GM19238 (cell line): Measurements from ENCODE around the gene PATL1.
"Not testable (repeated sequence)": the region's sequence is repeated elsewhere in the genome, so short reads cannot be mapped to it uniquely, and the experiment has no call there.

ENCODE experiments used
- DNase-seq: peaks from one replicate; pipeline ENCODE4 v3.0.0; 2011; ENCODE audit warnings: low spot score; ENCODE audit not compliant: insufficient read length

Gene PATL1

DNA sequence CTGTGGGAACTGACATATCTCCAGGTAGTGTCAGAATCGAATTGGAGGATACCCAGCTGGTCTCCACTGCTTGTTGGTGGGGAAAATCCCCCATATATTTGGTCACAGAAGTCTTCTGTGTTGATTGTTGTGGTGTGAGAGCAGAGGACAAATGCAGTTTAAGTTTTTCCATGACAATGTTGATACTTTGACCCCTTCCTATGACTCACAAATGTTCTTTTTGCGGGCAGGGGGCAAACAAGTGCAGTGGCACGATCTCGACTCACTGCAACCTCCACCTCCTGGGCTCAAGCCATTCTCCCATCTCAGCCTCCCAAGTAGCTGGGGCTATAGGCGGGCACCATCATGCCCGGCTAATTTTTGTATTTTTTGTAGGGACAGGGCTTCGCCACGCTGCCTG lies 7.4 kb upstream of the PATL1 start:
- no peak for DNase-seq

DNA sequence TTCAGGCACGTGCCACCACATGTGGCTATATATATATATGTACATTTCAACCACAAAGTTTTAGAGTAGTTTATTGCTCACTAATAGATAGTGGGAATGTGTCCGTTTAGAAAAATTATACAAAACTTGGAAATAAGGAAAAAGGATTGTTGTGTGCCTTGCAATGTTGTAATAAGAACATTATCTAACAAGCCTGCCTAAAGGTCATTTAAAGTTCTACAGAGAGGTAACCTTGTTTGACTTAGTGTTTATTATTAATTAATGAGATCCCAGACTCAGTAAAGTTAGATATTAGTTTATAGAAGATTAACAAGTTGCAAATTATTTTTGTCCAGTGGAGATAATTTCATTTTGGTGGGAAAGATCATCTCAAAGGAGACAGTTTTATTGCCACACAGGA lies 5.5 kb upstream of the PATL1 start:
- no peak for DNase-seq

GRCh38 chr11:59673291-59673690 lies 4.5 kb upstream of the PATL1 start:
- no peak for DNase-seq

DNA sequence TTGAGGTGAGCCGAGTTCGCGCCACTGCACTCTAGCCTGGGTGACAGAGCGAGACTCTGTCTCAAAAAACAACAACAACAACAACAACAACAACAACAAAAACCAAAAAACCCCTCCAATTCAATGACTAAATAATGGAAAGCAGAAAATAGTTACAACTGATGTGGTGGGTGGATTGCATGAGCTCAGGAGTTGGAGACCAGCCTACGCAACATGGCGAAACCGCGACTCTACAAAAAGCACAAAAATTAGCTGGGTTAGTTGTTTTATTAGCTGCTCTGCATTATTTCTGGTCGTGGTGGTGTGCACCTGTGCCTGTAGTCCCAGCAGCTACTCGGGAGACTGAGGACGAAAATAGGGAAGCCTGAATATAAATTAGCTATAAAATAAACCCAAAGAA lies 2.6 kb upstream of the PATL1 start:
- no peak for DNase-seq

- DNase-seq: peak; percentile 31
Observed at GRCh38 chr11:59669611-59670009, 773 bp upstream of the PATL1 start.

DNA sequence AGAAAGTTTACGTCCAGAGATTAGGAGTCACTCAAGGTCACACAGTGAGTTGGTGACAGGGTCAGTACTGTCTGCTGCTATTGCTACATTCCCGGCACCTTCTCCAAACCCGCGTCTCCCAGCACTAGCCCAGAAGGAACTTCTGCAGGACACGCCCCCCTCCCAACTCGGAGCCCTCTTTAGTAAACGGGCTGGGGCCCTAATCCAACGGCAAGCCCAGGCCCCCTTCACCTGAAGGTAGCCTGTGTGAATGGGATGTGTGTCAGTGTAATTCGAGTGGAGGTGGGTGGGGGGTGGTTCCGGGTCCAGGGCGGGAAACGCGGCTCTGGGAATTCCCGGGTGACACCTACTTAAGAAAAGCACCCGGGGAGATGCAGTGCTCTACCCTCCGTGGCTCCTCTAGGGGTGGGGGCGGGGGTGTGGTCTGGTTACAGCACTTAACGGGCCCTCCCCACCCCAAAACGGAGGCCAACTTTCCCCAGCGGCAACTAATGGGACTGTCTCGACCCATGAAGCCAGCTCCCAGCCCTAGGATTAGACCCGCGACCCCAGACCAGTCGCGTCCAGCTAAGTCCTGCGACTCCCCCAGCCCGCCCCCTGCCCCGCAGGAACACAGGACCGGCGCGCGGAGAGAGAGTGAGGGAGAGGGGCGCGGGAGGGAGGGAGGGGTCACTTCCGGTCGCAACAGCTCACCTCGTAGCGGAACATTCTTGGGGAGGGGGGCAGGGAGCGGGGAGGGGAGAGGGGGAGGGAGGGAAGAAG lies 468 bp downstream of the PATL1 start:
- peak; percentile 47 for DNase-seq

GRCh38 chr11:59667812-59668187 lies 1.0 kb downstream of the PATL1 start:
- DNase-seq: no peak

DNA sequence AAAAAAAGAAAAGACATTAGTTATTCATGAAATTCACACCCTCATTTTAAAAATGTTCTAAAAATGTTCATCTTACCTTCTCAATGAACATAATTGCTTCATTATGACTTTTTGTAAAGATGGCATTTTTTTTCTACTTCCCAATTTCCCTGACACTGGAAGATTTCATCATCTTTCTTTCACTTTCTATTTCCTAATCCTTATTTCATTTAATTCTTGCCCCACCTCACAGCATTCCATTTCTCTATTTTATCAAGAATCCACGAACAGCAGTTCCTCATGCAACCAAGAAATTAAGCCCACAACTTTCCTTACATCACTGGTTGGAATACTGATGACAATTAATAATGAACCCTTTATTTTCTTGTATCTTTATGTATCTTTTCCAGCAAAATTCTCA lies 1.9 kb downstream of the PATL1 start:
- DNase-seq: no peak

DNA sequence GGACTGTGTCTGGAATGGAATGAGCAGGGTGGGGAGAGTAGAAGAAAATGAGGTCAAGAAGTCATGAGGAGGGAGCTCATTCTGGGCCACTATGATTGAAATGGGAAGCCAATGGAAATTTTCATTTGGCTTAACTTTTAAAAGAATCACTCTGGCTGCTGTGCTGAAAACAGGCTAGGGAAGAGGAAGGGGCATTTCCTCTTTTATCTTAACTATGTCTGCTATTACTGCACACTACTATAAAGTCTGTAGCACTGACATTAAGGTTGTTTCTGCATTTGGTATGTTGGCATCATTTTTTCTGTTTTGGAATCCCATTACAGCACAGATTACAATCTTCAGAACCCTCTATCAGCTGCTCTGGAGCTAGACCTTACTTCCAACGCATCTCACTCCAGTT lies 8.2 kb downstream of the PATL1 start:
- no peak for DNase-seq

DNA sequence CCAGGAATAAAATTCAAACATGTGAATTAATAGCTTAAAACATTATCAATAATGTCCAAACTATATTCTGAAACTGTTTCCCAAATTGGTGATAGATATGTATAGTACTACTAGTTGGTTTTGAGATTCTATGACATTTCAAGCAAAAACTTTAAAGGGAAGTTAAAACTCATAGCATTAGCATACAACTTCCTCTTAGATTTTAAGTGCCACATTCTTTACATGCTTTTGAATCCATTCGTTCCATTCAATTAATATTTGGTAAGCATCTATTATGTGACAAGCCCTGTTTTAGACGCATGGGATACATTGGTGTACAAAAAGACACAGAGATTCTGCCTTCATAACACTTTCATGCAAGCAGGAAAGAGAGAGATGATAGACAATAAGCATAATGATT lies 8.9 kb downstream of the PATL1 start:
- DNase-seq: no peak

DNA sequence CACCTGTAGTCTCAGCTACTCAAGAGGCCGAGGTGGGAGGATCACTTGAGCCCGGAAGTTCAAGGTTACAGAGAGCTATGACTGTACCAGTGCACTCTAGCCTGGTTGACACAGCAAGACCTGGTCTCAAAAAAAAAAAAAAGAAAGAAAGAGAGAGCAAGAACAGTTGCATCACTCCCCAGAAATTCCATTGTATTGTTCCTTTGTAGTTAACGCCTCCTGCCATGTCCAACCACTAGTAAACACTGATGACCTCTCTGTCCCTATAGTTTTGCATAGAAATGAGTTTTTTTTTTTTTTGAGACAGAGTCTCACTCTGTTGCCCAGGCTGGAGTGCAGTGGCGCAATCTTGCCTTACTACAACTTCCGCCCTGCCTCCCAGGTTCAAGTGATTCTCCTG lies 10.8 kb downstream of the PATL1 start:
- DNase-seq: no peak

DNA sequence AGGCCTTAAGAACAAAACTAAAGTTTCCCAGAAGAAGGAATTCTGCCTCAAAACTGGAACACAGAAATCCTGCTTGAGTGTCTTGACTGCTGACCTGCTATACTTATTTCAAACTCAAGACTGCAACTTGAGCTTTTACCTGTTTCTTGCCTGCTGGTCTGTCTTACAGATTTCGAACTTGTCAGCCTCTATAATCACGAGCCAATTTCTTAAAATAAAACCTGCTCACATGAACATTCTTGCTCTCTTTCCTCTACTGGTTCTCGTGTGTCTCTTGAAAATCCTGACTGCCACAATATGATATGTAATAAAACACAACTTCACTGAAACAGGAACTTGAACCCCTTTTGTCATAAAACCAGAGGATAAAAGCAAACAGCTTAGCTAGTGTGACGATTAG lies 13.9 kb downstream of the PATL1 start:
- DNase-seq: no peak

DNA sequence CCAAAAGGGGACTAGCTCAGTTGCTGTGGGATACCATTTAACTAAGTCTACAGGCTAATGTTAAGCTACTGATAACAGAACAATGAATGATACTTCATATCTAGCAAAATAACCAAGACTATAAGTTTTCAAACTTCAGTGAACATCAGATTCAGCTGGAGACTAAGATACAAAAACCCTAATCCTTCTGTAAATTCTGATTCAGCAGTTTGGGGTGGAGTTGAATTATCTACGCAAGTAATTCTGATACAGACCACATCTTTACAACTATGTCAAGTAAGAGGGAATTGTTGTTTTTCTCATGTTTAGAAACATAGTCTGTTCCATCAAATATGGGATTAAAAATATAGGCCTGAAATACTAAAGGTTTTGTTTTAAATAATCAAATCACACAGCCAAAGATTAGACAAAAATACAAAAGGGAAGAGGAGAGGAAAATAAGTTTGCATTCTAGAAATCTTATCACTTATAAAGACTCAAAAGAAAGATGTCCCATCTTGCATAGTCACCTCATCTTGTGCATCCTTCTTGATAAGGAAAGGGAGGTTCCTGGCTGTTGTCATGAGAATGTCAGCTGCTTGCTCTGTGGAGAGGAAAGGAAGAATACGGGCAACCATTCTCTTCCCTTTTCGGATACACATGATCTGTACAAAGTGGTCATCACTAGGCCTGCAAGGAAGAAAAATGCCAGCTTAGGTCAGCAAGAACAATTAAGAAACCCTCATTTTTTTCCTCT lies 21.4 kb downstream of the PATL1 start:
- DNase-seq: no peak

- no peak for DNase-seq
Observed at GRCh38 chr11:59644528-59644927, 24.3 kb downstream of the PATL1 start.

- no peak for DNase-seq
Observed at GRCh38 chr11:59643390-59643789, 25.4 kb downstream of the PATL1 start.

DNA sequence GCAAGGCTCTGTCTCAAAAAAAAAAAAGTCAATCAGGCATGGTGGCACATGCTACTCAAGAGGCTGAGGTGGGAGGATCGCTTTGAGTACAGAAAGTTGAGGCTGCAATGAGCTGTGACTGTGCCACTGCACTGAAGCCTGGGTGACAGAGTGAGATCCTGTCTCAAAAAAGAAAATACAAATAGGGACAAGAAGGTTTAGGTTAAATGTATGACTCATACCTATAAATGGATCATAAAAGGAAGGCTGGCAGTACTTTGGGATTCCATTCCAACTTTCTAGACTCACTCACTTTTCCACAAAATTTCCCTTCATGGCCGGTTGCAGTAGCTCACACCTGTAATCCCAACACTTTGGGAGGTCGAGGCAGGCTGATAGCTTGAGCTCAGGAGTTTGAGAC lies 27.7 kb downstream of the PATL1 start:
- DNase-seq: no peak

DNA sequence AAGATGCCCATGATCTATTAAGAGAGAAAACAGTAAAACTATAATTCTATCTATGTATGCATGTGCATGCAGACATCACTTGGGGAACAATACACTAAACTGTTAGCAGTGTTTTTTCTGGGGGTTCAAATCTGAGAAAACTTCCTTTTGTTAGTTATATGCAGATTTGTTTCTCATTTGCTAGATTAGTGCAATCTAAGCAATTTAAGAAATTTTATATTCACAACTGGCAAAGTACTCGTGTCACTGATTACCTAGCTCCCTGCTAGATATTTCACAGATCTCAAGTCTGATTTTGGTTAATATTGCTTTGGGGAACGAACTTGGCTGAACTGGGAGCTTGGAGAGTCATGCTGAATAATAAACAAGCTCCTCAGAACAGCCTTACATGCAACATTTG lies 38.3 kb downstream of the PATL1 start:
- no peak for DNase-seq

- DNase-seq: no peak
Observed at GRCh38 chr11:59629996-59630395, 38.8 kb downstream of the PATL1 start.

GRCh38 chr11:59626969-59627368 lies 41.9 kb downstream of the PATL1 start:
- DNase-seq: not testable (repeated sequence)

DNA sequence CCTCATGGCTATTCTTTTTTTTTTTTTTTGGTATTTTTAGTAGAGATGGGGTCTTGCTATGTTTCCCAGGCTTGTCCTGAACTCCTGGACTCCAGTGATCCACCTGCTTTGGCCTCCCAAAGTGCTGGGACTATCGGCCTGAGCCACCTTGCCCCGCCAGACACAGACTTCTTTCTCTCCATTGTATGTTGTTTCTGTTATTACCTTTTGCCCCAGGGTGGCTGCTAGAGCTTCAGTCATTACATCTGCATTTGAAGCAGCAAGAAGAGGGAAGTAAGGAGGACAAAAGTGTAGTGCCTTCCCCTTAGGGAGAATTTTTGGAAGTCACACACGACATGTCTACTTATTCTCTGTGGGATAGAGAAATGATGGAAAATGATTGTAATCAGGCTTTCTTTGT lies 43.1 kb downstream of the PATL1 start:
- DNase-seq: no peak

GRCh38 chr11:59617876-59618275 lies 51.0 kb downstream of the PATL1 start:
- no peak for DNase-seq

- DNase-seq: no peak
Observed at GRCh38 chr11:59616396-59616982, 52.3 kb downstream of the PATL1 start.
